Stimulated activated CD4-positive, alpha-beta T cell treated with anti-CD3 and anti-CD28 coated beads, TNF-alpha, amount 100 ng/mL, for 4 hours (primary cell): ENCODE data around the gene ZBTB32.

Source experiments
- DNase-seq, 3 experiments: peaks; one replicate each; pipeline ENCODE4 v3.0.0-alpha.2; 2020; ENCODE audit warnings: low read depth in 3 of 3

The ZBTB32 gene

GRCh38 chr19:35736913-35737886, 32.8 kb downstream of the ZBTB32 start:
- DNase-seq: no peak

DNA sequence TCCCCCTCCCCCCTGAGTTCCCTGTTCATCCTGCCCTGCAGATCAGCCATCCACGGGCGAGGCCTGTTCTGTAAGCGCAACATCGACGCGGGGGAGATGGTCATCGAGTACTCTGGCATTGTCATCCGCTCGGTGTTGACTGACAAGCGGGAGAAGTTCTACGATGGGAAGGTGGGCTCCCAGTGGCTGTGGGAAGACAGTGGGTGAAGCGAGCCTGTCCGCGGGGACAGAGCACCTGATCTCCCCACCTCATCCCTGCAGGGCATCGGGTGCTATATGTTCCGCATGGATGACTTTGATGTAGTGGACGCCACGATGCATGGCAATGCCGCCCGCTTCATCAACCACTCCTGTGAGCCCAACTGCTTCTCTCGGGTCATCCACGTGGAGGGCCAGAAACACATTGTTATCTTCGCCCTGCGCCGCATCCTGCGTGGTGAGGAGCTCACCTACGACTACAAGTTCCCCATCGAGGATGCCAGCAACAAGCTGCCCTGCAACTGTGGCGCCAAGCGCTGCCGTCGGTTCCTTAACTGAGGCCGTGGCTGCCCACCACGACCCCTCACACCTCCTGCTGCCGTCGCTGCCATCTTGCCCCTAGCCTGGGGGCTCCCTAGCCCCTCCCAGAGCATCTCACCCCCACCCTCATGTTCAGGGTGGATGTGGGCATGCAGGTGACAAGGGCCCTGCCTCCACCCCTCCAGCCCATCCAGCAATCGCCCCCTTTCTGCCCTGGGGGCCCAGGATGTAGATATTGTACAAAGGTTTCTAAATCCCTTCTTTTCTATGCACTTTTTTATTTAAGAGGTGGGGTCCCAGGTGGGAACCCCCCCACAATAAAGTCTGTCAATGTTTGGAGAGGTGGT, 33.9 kb downstream of the ZBTB32 start:
- no peak for DNase-seq

- DNase-seq: no peak
These were observed 34.5 kb downstream of the ZBTB32 start for GRCh38 chr19:35738887-35739229.

DNA sequence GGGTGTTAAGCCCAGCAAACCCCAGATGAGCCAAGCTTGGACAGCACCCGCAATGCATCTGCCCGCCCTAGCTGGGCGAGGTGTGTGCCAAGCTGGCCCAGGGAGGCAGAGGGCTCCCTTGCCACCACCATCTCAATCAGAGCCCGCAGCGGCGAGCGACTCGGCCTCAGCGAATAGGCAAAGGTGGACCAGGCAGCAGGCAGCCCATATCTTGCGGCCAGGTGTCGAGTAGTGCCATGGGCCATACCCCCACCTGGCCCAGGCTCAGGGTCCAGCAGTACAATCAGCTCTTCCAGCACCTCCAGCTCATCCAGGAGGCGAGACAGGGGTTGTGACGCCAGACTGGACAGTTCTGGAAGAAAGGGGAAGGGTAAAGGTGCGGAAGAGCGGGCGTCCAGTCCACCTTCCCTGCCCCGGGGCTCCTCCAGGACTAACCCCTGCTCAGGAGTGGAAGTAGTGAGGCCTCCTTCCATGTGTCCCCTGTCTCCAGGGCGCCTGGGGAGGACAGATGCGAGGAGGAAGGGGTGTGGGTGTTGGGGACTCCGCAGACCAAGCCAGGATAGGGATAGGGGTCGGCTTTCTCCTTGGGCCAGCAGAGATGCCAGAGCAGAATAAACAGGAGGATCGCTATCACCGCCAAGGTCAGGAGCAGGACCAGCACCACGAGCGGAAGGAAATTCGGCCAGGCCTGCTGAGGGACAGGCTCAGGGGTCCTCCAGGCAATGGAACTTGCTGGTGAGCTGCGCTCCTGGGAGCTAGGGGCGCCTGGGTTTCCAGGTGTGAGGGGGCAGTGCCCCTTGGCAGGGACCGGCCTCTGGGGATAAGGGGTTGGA, 35.1 kb downstream of the ZBTB32 start:
- DNase-seq: no peak

- DNase-seq: no peak
These were observed 35.7 kb downstream of the ZBTB32 start for GRCh38 chr19:35740108-35740422.

DNA sequence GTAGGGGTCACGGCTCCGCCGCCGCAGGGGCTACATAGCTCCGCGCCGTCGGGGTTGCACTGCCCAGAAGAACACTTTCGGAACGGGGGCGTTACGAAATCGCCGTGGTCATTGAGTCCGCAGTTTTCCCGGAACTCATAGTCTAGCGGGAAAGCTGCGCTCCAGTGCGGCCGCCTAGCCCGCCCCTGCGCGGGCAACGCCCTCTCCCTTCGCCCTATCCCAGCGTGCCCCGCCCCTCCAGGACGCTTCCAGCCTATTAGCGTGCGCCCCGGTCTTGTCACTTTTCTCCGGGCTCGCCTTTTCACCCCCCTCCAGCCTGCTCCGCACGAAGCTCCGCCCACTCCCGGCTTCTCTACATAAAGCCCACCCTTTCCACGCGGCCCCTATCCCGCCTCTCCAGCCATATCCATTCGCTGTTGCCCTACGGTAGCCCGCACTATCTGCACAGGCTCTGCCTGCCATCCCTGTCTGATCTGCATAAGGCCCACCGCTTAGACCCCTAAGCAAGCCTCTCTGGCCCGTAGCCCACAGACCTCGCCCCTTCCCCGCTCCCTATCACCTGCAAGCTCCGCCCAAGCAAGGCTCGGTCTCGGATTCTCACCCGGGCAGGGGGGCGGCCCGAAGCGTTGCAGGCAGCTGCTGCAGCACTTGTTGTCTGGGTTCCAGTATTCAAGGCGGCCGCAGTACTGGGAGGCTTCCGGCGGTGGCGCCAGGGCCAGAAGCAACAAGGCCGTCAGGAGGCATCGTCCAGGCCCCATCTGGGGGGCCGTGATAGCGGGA, 36.3 kb downstream of the ZBTB32 start:
- DNase-seq: peak; percentile 88 to 91 (median 89)

DNA sequence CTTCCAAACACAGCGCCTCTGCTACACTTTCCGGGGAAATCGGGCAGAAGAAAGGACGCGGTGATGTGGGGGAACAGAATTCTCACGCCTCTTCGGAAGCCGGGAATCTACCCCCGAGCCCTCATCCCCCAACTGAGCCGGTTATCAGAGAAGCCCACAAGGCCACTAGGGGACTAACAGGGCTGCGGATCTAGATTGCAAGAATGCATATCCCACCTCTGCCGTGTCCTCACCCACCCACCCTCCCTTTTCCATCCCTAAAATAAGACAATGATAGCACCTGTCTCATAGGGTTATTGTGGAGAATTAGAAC, 36.8 kb downstream of the ZBTB32 start:
- DNase-seq: no peak

DNA sequence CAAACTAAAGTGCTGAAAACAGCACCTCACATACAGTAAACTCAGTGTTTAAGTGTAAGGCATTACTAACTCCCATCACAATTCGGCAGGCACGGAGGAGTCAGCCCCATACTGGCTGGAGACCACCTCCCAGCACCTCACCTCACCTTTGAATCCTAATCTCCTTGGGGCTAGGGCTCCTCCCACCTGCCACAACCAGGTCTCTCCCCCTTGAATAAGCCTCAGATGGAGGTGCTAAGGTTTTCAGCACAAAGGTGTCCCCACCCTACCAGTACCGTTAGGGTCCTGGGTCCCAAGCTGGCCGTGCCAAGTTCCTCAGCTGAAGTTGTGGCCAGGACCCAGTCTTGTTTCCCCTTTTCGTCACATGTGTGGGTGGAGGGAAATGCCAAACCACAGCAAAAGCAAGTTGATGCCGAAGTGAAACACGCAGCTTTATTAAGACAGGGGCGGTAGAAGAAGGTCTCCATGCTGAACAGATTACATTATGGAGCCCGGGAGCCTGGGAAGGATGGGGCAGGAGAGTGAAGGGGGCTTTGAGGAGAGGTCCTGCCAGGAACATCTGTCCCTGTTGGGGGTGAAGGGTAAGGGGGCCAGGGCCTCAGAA, 37.9 kb downstream of the ZBTB32 start, which contains the start of gene IGFLR1:
Gene IGFLR1 (minus strand): TSS at position 332 of the 604 bp plus-strand sequence. CDS start 1,272 bp downstream, outside the sequence.
- DNase-seq: peak in 2 of 3 experiments; percentile 37 to 45

DNA sequence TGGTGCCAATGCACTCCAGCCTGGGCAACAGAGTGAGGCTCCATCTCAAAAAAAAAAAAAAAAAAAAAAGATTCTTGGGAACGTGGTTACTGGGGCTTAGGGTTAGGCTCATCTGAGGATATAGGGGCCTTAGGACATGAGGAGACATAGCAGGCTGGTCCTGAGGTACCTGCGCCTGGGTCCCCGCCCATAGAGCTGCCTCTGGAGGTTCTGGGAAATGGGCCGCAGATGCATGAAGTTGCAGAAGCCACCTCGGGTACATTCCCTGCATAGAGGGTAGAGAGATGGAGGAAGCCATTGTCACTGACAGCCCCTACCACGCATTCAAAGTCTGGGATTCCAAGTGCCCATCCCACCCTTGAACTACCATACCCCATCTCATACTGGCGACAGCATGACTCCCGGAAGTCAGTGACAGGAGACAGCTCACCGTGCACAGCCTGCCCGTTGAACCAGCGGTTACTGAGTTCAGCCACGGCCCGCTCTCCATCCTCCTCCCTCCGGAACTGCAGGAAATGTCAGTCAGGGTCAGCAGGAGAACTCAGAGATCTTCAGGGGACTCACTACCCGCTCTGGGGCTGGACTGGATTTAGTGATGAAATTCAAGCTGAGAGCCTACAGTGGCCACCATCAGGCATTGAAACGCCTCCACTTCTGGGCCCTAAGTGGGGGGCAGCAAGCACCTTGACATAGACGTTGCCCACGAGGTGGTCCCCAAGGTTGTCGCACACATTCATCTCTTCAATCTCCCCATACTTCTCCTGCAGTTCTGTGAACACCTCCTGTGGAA, 39.5 kb downstream of the ZBTB32 start:
- no peak for DNase-seq

DNA sequence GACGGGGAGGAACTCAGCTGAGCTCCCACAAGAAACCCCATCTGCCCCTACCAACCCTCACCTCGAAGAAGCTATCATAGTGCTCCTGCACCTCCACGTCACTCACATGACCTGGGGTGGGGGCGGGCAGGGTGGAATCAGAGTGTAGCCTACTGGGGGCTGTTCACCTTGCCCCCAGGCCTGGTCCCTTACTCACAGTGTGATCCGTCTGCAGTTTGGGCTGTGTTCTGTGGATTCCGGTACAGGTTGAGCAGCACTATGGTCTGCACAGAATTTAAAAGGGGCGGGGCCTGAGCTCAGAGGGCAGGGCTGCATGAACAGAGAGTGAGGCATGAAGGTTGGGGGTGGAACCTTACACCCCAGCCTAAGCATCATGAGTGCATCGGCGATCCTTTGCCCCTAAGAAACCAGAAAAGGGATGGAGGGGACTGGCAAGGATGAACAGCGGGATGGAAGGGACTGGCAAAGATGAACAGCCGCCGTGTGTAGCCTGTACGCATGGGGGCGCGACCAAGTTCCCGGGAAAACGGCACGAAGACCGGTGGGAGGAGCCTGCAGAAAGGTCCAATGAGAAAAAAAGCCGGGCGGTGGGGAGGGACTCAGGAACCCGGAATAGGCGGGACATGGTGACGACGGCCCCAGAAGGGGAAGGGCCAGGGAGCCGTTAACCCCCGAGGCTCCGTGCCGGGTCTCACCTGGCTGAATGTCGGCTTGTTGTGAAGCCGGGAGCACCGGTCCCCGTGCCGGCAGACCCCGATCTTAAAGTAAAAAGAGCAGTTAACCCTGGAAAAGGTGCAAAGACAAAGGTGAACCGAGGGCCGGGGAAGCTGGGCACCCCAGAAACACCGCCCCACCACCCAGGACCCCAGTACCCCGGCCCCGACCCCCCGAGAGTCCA, 40.3 kb downstream of the ZBTB32 start:
- DNase-seq: peak; percentile 79 to 90 (median 86)

DNA sequence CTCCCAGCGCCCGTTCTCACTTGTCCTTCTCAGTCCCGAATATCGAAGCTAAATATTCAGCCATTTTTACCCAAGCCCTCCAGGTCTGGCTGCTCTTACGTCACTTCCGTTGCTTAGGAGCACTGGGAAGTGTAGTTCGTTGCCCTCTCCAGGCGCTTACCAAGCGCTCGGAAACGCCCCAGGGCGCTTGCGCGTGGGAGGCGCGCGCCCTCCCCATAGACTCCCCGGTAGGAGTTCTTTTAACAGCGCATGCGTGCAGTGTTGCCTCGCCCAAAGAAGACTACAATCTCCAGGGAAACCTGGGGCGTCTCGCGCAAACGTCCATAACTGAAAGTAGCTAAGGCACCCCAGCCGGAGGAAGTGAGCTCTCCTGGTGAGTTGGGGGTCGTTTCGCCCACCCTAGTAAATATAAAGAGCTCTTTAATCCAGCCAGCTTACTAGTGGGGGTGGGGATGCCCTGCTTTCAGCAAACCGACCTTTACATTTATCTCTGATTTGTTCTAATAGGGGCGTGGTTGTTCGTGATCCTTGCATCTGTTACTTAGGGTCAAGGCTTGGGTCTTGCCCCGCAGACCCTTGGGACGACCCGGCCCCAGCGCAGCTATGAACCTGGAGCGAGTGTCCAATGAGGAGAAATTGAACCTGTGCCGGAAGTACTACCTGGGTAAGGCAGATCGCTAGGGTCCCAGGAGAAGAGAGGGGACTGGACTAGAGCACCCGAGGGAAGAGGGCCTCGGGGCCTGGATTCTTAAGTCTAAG, 41.1 kb downstream of the ZBTB32 start, which contains the start of the genes PSENEN and U2AF1L4:
Gene PSENEN (plus strand): TSS at position 324 of the 759 bp plus-strand sequence. CDS start 280 bp downstream, at position 604.
Gene U2AF1L4 (minus strand): TSS at position 91 of the 759 bp plus-strand sequence. CDS start 27 bp downstream, at position 64.
- DNase-seq: peak; percentile 80 to 94 (median 93)

DNA sequence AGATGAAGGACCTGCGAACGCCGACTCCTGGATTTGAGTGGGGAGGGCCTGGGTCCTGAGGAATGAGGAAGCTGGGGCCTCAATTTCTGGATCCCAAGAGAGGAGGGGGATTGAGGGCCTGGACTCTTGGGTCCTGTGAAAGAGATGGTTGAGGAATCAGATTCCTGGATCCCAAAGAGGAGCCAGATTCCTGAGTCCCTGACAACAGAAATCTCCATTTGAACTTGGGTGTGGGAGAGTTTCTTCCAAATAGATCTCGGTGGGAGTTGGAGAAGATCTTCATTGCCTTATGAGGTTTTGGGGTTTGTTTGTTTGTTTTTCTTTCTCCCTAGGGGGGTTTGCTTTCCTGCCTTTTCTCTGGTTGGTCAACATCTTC, 41.7 kb downstream of the ZBTB32 start:
- no peak for DNase-seq

GRCh38 chr19:35746531-35746930, 42.2 kb downstream of the ZBTB32 start:
- no peak for DNase-seq

- DNase-seq: peak; percentile 94 to 97 (median 96)
These were observed 44.0 kb downstream of the ZBTB32 start, which contains the start of gene LIN37 for GRCh38 chr19:35748106-35749020. Gene LIN37, plus strand, starts transcription at chr19:35748576. Its CDS starts 149 bp downstream, at chr19:35748725.

- no peak for DNase-seq
These were observed 45.8 kb downstream of the ZBTB32 start for GRCh38 chr19:35750167-35750566.
